CD4-positive, alpha-beta T cell treated with Interleukin-21 for 1 hour (primary cell): ENCODE results near the gene MOGAT3.

Source experiments
- DNase-seq: peaks from one replicate; pipeline ENCODE4 v3.0.0-alpha.2; 2020

Gene MOGAT3

GRCh38 chr7:101156866-101157589 lies 43.8 kb downstream of the MOGAT3 start:
- DNase-seq: no peak

- no peak for DNase-seq
Observed at GRCh38 chr7:101156277-101156676, 44.6 kb downstream of the MOGAT3 start.

GRCh38 chr7:101155303-101155702 lies 45.5 kb downstream of the MOGAT3 start:
- no peak for DNase-seq

GRCh38 chr7:101154693-101155102 lies 46.1 kb downstream of the MOGAT3 start:
- no peak for DNase-seq

GRCh38 chr7:101153969-101154692 lies 46.7 kb downstream of the MOGAT3 start, which contains the start of gene AP1S1:
AP1S1 (plus strand) TSS chr7:101154476; CDS start chr7:101154515, 39 bp downstream.
- peak; percentile 96 for DNase-seq

- no peak for DNase-seq
Observed at GRCh38 chr7:101151908-101152651, 48.8 kb downstream of the MOGAT3 start.
